ENCODE measurements around the gene MRPL37. TPM values are rescaled to one million over a fixed set of nuclear protein-coding genes. Genes with fewer than 3 reads are reported as not detected.

Gene MRPL37
- total RNA-seq, 1 donor from 2014 or later, result 96.2 TPM

- Mint-ChIP-seq H3K9me3 (no peaks in the 10 kb centered on the region), H3K4me1 (peaks cover 14% of the 10 kb centered on the region), H3K27me3 (ENCODE audit: low read depth) (no peaks in the 10 kb centered on the region), H3K36me3 (ENCODE audit: low read depth) (no peaks in the 10 kb centered on the region), H3K4me3 (peak overlapping the region; percentile 38), H3K27ac (ENCODE audit: unreplicated experiment) (no peak overlapping the region)
- no peak for DNase-seq (ENCODE audit: low read depth, low spot score)
- TF ChIP-seq CTCF (conservative IDR thresholded peaks at IDR 0.05), result no peak
Observed at GRCh38 chr1:54265659-54266058, 65.7 kb downstream of the MRPL37 start.

DNA sequence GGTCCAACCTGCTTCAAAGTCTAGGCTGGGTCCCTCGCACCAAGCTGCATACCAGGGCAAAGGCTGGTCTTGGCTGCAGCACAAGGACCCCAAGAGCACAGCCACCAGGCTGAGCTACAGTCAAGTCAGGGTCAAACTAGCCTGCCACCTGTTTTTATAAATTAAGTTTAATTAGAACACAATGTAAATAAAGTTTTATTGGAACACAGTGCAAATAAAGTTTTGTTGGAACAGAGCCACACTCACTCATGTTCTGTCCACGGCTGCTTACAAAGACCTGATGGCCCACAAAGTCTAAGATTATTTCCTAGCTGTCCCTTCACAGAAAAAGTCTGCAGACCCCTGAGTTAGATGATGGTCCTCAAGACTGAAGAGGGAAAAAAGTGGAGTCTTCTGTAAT, 66.2 kb downstream of the MRPL37 start:
- Mint-ChIP-seq H3K27me3 (ENCODE audit: low read depth) (no peaks in the 10 kb centered on the region), H3K27ac (ENCODE audit: unreplicated experiment) (no peak overlapping the region), H3K9me3 (no peaks in the 10 kb centered on the region), H3K4me1 (peaks cover 12% of the 10 kb centered on the region), H3K4me3 (no peak overlapping the region), H3K36me3 (ENCODE audit: low read depth) (no peaks in the 10 kb centered on the region)
- no peak for DNase-seq (ENCODE audit: low read depth, low spot score)
- TF ChIP-seq CTCF (conservative IDR thresholded peaks at IDR 0.05), result no peak

DNA sequence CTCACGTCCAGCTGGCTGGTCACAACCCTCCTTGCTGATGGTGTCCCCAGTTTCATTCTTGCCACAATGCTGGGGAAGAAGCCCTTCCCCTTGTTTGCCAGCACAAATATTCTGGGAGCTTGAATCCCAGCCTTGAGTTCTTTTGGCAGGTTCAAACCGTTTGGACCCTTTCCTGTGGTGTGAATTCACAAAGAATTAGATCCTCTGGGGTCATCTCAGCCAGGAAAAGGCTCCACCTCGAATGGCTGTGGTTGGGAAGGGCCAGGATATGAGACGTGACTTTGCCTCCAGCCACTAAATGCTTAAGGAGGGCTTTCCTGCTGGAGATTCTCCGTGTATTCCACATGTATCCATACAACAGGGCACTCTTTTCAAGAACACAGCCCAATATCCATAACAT, 66.9 kb downstream of the MRPL37 start:
- no peak for TF ChIP-seq CTCF (conservative IDR thresholded peaks at IDR 0.05)
- no peaks in the 10 kb centered on the region for H3K27me3 Mint-ChIP-seq (ENCODE audit: low read depth)
- no peak overlapping the region for H3K27ac Mint-ChIP-seq (ENCODE audit: unreplicated experiment)
- no peak overlapping the region for H3K4me3 Mint-ChIP-seq
- no peak for DNase-seq (ENCODE audit: low read depth, low spot score)
- peaks cover 10% of the 10 kb centered on the region for H3K4me1 Mint-ChIP-seq
- H3K36me3 Mint-ChIP-seq (ENCODE audit: low read depth), result no peaks in the 10 kb centered on the region
- H3K9me3 Mint-ChIP-seq, result no peaks in the 10 kb centered on the region

Other genes with a start within 250 kb of the MRPL37 start
- not detected in 2 replicates for gene LDLRAD1, start 182.0 kb upstream of the MRPL37 start, total RNA-seq
- 103 and 105 TPM in 2 replicates for gene TMEM59, start 147.0 kb upstream of the MRPL37 start, total RNA-seq
- gene TCEANC2, start 146.6 kb upstream of the MRPL37 start, total RNA-seq, result 8.5 and 8.7 TPM in 2 replicates
- gene CDCP2, start 47.2 kb upstream of the MRPL37 start, total RNA-seq, result not detected in 2 replicates
- 16.0 and 17.3 TPM in 2 replicates for gene CYB5RL, start 137 bp upstream of the MRPL37 start, total RNA-seq
- 94.3 and 99.0 TPM in 2 replicates for gene SSBP3, start 206.2 kb downstream of the MRPL37 start, total RNA-seq

Data from neural crest cell (in vitro differentiated cells).